ENCODE measurements around the gene DBN1.

- TF ChIP-seq EZH2 (IDR thresholded peaks at IDR 0.05; ENCODE audit: borderline replicate concordance, low read depth, low read length, severe bottlenecking) (no peak), POLR2A (IDR thresholded peaks at IDR 0.05; ENCODE audit: low read depth, low read length) (peak; percentile 61), CTCF (IDR thresholded peaks at IDR 0.05; ENCODE audit: extremely low read depth in 1 of 2, insufficient read depth in 1 of 2, low read depth in 1 of 2, low read length in 2 of 2) (no peak)
These were observed 10.8 kb upstream of the DBN1 start for GRCh38 chr5:177483994-177484901.
